ELR (cell line): ENCODE data around the gene ZP2.
"Not testable (repeated sequence)": the region's sequence is repeated elsewhere in the genome, so short reads cannot be mapped to it uniquely, and the experiment has no call there.

Source experiments
- DNase-seq: peaks from one replicate; pipeline ENCODE4 v3.0.0-alpha.2; 2015; ENCODE audit warnings: low read depth

Gene ZP2

DNA sequence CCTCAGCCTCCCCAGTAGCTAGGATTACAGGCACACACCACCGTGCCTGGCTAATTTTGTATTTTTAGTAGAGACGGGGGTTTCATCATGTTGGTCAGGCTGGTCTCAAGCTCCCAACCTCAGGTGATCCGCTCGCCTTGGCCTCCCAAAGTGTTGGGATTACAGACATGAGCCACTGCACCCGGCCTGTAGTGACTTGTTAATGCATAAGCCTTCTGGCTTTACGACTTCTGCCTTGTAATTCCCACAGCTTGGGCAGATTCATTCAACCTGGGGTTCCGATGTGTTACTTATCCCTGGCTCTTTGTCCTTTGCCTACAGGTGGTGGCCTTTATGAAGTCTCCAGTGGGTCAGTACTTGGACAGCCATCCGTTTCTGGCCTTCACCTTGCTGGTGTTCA is 41.3 kb downstream of the ZP2 start:
- not testable (repeated sequence) for DNase-seq

DNA sequence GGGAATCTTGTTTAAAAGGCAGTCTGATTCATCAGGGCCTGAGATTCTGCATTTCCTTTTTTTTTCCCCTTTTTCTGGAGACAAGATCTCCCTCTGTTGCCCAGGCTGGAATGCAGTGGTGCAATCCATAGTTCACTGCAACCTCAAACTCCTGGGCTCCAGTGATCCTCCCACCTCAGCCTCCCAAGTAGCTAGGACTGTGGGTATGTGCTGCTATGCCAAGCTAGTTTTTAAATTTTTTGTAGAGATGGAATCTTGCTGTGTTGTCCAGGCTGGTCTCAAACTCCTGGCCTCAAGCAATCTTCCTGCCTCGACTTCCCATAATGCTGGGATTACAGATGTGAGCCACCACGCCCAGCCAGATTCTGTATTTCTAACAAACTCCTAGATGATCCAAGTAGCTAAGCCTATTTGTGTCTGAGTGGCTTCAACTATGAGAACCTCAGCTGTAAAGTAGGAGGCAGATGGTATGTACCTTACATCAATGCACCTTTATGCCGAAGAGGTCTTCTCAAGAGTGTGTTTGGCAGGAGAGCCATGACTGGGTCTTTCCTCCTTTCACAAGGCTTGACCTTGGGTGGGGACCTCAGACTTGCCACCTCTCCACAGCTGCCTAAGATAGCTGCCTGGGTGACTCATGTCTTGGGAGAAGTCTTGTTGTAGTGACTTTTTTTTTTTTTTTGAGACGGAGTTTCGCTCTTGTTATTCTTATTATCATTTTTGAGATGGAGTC is 42.0 kb downstream of the ZP2 start:
- DNase-seq, result peak; percentile 69

DNA sequence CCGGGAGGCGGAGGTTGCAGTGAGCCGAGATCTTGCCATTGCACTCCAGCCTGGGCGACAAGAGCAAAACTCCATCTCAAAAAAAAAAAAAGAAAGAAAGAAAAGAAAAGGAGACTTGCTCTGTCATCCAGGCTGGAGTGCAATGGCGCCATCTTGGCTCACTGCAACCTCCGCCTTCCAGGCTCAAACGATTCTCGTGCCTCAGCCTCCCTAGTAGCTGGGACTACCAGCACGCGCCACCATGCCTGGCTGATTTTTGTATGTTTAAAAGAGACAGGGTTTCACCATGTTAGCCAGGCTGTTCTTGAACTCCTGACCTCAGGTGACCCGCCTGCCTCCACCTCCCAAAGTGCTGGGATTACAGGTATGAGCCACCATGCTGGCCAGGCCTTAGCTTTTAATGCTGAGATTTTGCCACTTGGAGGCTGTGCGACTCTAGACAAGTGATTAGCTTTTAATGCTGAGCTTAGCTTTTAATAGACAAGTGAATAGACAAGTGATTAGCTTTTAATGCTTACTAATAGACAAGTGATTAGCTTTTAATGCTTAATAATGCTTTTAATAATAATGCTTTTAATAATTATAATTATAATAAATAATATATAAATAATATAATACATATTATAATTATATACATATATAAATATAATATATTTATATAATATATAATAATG is 43.3 kb downstream of the ZP2 start:
- no peak for DNase-seq

DNA sequence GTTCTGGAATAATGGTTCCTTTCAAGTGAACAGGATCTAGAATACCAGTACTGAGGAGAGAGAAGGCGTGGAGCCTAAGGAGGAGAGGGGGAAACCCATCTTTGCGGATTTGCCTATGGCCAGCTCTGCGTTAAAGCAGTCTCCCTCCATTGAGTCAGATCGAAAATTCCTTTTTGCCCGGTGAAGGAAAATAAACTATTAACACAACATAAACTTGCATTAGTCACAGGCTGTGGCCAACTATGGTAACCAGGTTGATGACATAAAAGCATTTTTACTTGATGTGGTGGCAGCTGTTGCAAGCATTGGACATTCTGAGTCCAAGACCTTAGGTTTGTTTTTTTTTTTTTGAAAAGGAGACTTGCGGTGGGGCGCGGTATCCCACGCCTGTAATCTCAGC is 44.0 kb downstream of the ZP2 start:
- peak; percentile 98 for DNase-seq

DNA sequence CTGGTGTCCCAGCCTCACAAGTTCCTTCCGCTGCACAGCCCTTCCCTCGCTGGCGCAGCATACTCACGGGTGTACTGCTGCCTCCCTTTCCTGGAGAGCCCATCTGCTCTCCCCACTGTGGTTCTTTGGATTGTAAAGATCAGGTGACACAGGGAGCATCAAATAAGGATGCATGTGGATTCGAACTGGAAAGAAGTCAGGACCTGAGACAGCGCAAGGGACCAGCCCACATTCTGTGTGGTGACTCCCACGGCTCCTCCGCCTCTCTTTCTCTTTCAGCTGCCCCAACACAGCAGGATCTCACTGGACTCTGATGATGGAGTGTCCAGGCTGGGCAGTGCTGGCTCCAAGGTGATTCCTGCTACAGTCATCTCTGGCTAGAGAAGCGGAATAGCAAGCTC is 44.8 kb downstream of the ZP2 start:
- DNase-seq, result peak; percentile 43

DNA sequence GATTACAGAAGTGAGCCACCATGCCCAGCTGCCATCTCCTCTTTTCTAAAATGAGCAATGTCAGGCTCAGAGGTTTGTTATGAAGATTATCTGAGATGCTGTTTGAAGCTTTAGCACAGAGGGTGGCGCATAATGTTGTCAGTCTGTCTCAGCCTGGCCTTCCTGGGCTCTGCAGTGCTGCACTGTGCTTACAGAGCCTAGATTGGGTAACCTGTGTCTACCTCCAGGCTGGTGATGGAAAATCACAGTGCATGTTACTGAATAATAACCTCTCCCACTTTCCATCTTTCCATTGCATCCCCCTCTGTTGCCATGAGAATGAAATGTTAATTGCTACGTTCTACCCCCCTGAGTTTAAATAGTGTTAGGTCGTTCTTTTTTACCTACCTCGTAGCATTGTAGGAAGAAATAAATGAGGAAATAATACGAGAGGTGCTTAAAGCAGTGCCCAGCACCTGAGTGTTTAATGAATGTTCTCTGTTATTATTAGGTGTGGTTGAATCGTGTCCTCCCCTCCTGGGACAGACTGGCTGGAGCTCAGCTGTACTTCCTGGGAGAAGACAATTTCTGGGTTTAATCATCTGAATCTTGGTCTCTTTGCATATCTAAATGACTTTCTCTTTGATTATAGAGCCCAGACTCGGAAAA is 46.7 kb downstream of the ZP2 start:
- DNase-seq, result no peak

DNA sequence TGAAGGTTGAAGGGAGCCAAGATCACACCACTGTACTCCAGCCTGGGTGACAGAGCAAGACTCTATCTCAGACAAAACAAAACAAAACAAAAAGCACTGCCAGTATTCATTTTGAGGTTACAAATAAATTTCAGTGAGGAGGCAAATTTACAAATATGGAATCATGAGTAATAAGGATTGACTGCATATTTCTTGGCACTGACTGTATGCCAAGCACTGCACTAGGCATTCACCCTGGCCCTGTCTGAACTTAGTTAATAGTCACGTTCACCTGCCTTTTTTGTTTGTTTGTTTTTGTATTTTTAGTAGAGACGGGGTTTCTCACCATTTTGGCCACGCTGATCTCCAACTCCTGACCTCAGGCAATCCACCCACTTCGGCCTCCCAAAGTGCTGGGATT is 47.8 kb downstream of the ZP2 start:
- peak; percentile 23 for DNase-seq

DNA sequence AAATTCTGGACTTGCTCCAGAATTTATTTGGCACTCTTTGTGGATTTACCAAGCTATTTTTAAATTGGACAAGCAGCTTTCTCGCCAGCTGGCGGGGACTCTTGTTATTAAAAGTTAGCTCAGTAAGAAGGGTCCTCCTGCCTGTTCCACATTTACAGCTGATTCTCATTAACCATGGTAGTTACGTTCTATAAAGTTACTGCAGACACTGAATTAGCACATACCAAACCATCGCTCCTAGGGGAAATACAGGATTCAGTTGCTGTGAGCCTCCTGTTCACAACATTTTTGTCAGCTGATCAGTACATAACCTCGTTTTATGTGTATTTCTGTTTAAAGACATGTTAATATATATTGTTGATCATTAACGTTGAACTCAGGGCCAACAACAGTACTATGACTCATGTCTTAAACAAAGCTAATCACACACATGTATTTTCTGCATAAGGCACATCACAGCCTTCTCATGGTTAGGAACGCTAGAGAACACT is 48.7 kb downstream of the ZP2 start:
- no peak for DNase-seq

DNA sequence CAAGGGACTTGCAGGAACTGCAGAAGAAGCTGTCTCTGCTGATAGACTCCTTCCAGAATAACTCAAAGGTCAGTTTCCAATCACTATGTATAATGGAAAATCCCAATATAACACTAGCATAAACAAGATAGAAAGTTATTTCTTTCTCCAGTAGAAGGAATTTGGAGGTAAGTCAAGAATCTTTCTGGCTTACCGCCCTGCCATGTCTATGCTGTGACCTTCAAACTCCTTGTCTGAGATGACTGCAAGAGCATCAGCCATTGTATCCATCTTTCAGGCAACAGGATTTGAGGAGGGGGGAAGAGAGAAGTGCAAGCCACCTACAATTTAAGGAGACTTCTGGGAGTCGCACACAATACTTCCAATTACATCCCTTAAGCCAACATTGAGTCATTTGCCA is 50.2 kb downstream of the ZP2 start:
- no peak for DNase-seq

DNA sequence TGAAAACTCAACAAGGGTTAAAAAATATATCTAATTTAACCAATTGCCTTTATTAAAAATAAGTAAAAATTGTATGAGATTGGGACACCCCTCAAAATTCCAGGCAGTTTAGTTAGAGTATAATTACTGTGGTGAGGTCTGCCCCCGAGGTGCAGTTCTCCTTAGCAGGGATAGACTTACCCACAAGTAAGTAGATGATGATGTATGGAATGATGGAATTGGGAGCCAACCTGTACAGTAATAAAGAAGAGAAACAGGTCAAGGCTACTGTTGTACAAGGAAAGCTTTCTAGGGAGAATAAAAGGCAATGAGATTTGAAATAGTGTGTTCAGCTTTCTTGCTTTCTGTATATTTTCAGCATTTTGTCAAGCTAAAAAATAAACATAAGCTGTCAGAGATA is 51.1 kb downstream of the ZP2 start:
- no peak for DNase-seq

DNA sequence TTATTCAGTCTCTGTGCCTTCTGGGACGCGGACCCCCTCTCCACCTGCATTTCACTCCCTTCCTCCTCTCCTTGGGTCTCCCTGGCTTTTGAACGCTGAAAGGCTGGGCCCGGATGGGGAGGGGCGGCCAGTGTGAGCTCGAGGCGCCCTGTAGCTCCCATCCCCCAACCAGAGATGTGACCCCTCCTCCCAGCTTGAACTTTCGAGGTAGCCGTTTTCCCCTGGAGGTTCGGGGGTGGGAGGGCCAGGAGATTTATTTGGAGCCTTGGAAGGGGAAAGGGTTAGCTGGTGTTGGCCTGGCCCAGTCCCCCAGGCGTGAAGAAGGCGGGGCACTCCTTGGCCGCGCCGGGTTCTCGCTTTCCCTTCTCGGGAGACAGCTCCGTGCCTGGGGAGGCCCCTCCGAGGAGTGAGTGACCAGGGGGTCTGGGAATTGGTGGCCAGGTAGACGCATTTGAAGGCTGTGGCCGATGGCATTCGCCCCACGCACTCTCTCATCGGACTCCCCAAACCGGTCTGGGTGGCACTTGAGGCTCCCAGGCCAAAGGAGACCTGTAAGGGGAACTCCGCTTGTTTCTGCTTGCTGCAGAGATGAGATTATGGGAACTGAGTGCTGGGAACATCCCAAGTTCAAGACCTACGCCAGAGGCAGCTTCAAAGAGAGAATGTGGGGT is 52.0 kb downstream of the ZP2 start:
- peak; percentile 18 for DNase-seq

DNA sequence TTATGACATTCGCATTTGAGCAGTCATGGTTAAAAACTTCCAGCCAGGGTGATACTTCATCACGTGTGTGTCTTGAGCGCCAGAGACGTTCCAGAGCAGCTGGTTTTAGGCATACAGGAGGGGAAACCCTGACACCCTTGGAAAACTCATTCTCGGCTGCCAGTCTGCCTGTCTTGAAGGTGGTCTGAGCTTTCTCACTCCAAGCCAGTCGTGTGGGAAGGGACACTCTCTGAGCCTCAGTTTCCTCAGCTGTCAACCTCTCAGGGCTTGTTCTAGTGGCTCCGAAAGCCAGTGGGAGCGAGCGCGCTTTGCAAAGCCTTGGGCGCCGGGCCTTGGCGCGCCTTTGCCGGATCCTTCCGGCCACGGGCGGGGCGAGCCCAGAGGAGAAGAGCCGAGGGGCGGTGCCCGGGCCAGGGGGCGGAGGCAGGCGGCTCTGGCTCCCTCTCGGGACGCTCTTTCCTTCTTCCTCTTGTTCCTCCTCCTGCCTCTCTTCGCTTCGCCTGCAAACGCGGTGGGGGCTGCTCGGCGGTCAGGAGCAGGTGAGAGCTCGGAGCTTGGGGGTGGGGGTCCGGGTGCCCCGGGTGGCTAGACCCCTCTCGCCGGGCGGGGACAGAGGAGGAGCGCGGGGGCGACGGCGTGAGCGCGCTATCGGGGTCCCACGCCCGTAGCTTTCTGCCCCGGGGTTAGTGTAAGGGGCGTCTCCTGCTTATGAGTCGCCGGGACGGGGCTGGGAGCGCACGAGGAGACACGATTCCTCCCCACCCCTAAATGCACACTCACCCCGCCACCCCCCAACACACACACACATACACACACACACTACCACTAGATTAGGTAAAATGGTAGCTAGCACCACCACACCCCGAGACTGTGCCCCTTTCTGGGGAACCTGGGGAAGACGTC is 52.9 kb downstream of the ZP2 start, which contains the start of gene LDAF1:
Gene LDAF1, plus strand, starts transcription at position 467 of the 903 bp plus-strand sequence. CDS start 2,509 bp downstream, outside the sequence.
- peak; percentile 83 for DNase-seq

DNA sequence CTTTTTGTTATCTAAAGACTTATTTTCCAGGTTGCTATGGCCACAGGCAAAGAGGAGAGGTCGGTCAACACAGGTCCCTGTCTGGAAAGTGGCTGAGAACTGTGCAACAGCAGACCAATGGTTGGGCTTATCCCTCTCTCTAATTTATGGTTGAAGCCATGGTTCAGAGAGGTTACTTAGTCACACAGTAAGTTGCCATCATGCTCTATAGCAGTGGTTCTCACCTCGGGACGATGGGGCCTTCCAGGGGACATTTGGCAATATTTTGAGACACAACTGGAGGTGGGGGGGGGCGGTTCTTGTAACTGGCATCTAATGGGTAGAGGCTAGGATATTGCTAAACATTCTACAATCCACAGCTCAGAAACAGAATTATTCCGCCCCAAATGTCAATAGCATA is 53.7 kb downstream of the ZP2 start:
- no peak for DNase-seq

DNA sequence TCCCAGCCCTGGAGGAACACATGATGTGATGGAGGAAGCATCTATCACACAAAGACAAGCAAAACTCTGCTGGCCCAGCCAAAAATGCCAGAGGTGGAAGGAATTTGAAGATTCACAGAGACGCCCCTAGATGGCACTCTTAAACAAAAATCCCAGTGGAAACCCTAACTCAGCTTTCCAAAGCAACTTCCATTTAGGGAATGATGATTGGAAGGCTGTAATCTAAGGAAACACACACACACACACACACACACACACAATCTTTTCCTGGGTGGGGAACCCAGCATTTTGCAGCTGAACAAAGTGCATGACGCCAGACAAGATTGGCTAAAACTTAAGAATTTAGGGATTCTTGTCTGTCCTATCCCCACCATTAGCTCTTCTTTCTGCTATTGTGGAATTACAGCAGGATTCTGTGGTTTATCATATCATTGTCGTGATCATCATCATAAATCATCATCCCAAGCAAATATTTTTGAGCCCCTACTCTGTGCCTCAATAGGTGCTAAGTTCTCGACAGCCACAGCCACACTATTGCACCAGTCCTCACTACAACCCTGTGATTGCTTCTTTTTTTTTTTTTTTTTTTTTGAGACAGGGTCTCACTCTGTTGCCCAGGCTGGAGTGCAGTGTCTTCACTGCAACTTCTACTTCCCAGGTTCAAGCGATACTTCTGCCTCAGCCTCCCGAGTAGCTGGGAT is 54.5 kb downstream of the ZP2 start:
- peak; percentile 79 for DNase-seq

DNA sequence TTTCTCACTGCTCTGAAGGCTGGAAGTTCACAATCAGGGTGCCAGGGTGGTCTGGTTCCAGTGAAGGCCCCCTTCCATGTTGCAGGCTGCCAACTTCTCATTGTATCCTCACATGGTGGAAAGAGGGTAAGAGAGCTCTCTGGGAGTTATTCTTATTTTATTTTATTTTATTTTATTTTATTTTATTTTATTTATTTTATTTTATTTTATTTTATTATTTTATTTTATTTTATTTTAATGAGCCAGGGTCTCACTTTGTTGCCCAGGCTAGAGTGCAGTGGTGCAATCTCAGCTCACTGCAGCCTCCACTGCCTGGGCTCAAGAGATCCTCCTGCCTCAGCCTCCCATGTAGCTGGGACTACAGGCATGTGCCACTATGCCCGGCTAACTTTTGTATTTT is 55.4 kb downstream of the ZP2 start:
- not testable (repeated sequence) for DNase-seq

DNA sequence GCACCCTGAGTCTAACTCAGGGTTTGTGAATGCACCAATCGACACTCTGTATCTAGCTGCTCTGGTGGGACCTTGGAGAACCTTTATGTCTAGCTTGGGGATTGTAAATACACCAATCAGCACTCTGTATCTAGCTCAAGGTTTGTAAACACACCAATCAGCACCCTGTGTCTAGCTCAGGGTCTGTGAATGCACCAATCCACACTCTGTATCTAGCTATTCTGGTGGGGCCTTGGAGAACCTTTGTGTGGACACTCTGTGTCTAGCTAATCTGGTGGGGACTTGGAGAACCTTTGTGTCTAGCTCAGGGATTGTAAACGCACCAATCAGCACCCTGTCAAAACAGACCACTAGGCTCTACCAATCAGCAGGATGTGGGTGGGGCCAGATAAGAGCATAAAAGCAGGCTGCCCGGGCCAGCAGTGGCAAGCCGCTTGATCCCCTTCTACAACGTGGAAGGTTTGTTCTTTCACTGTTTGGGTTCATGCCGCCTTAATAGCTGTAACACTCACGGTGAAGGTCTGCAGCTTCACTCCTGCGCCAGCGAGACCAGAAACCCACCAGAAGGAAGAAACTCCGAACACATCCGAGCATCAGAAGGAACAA is 58.1 kb downstream of the ZP2 start:
- not testable (repeated sequence) for DNase-seq

DNA sequence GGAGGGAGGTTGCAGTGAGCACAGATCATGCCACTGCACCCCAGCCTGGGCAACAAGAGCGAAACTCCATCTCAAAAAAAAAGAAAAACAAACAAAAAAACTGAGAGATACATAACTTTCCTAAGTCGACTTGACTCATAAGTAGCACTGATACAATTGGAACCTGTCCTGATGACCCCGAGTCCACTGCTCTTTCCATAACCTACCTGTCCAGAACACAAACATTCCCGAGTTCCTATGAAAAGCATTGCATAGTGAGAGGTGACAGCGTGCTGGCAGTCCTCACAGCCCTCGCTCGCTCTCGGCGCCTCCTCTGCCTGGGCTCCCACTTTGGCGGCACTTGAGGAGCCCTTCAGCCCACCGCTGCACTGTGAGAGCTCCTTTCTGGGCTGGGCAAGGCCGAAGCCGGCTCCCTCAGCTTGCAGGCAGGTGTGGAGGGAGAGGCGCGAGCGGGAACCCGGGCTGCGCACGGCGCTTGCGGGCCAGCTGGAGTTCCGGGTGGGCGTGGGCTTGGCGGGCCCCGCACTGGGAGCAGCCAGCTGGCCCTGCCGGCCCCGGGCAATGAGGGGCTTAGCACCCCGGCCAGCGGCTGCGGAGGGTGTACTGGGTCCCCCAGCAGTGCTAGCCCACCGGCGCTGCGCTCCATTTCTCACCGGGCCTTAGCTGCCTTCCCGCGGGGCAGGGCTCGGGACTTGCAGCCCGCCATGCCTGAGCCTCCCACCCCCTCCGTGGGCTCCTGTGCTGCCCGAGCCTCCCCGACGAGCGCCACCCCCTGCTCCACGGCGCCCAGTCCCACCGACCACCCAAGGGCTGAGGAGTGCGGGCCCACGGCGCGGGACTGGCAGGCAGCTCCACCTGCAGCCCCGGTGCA is 59.0 kb downstream of the ZP2 start:
- not testable (repeated sequence) for DNase-seq

DNA sequence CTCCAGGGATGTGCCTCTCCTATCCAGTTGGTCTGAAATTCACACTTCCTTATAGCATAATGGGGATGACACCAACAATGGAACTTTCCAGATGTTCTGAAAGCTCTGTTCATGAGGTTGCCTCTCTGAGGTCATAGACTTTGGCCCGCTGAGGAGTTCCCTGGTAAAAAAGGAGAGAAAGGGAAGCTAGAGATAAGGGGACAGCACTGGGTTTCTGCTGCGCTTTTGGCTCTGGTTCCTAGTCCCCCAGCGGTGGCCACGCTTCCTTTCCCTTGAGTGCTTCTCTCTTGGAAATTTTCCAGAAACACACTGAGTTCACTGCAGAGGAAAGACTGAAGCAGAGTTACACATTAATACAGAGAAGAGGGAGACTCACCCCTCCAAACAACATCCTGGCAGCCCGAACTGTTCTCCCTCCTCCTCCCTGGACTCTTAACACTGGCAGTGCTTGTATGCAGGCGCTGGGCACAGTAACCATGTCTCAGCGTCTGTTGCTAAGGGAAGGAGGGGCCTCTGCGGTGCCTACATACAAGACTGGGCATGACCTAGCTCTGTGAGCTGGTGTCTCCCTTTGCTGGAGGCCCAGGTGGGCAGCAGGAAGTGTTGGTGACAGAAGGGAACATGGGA is 60.9 kb downstream of the ZP2 start, which contains the start of gene DNAH3:
Gene DNAH3, minus strand, starts transcription at position 472 of the 627 bp plus-strand sequence. CDS start 527 bp downstream, outside the sequence.
- no peak for DNase-seq
